MM.1S (cell line): Measurements from ENCODE around the gene CYSTM1.

Source experiments
- DNase-seq: peaks from one replicate; pipeline ENCODE4 v3.0.0-alpha.2; 2015
- H2AFZ ChIP-seq: fragments of 300-600 bp; sonication (generic); 2 replicates; pipeline ENCODE4 v1.6.0; 2016; ENCODE audit warnings: antibody characterized with exemption, low read length
- H3F3A ChIP-seq: fragments of 300-600 bp; sonication (generic); 2 replicates; pipeline ENCODE4 v1.6.1; 2016; ENCODE audit warnings: mild to moderate bottlenecking, antibody characterized with exemption, low read length, moderate library complexity, mixed read lengths; ENCODE audit not compliant: insufficient read depth
- H3K27ac ChIP-seq: fragments of 300-600 bp; sonication (generic); 2 replicates; pipeline ENCODE4 v1.5.1; 2016; ENCODE audit warnings: mild to moderate bottlenecking, low read length
- H3K27me3 ChIP-seq: fragments of 300-600 bp; sonication (generic); replicated peaks from 2 replicates; pipeline ENCODE4 v1.6.0; 2016; ENCODE audit warnings: low read length; ENCODE audit not compliant: insufficient read depth
- H3K36me3 ChIP-seq: fragments of 300-600 bp; sonication (generic); replicated peaks from 2 replicates; pipeline ENCODE4 v1.6.1; 2016; ENCODE audit warnings: mild to moderate bottlenecking, low read length, mixed read lengths; ENCODE audit not compliant: insufficient read depth
- H3K4me1 ChIP-seq: fragments of 300-600 bp; sonication (generic); 2 replicates; pipeline ENCODE4 v1.6.1; 2016; ENCODE audit warnings: low read length, mixed read lengths
- H3K4me2 ChIP-seq: fragments of 300-600 bp; sonication (generic); 2 replicates; pipeline ENCODE4 v1.6.0; 2016; ENCODE audit warnings: low read depth, low read length
- H3K4me3 ChIP-seq: fragments of 300-600 bp; sonication (generic); 2 replicates; pipeline ENCODE4 v1.5.1; 2016; ENCODE audit warnings: low read length, mixed read lengths
- H3K79me2 ChIP-seq: fragments of 300-600 bp; sonication (generic); 2 replicates; pipeline ENCODE4 v1.6.1; 2016; ENCODE audit warnings: mixed run types, low read length, mixed read lengths
- H3K9ac ChIP-seq: fragments of 300-600 bp; sonication (generic); 2 replicates; pipeline ENCODE4 v1.6.1; 2016; ENCODE audit warnings: low read length, mixed read lengths
- H3K9me2 ChIP-seq: fragments of 300-600 bp; sonication (generic); replicated peaks from 2 replicates; pipeline ENCODE4 v1.6.1; 2016; ENCODE audit warnings: mild to moderate bottlenecking, low read length, mixed read lengths; ENCODE audit not compliant: insufficient read depth
- H3K9me3 ChIP-seq: fragments of 300-600 bp; sonication (generic); replicated peaks from 2 replicates; pipeline ENCODE4 v1.6.1; 2016; ENCODE audit warnings: mild to moderate bottlenecking, low read length, mixed read lengths; ENCODE audit not compliant: insufficient read depth
- H4K20me1 ChIP-seq: fragments of 300-600 bp; sonication (generic); 2 replicates; pipeline ENCODE4 v1.6.1; 2016; ENCODE audit warnings: mild to moderate bottlenecking, low read length, moderate library complexity, mixed read lengths; ENCODE audit not compliant: insufficient read depth
- CTCF ChIP-seq: fragments of 300-600 bp; sonication (generic); IDR thresholded peaks from 2 replicates; pipeline ENCODE4 v1.5.1; 2016; ENCODE audit warnings: antibody characterized with exemption, low read length, mixed read lengths
- EZH2 ChIP-seq: fragments of 300-600 bp; sonication (generic); optimal IDR thresholded peaks from 2 replicates; pipeline ENCODE3; 2017; ENCODE audit warnings: low read depth, mild to moderate bottlenecking, antibody characterized with exemption, low read length, mixed read lengths
- EZH2phosphoT487 ChIP-seq: fragments of 300-600 bp; sonication (generic); IDR thresholded peaks from 2 replicates; pipeline ENCODE4 v1.6.1; 2018; ENCODE audit warnings: antibody characterized with exemption, low read length

The CYSTM1 gene

DNA sequence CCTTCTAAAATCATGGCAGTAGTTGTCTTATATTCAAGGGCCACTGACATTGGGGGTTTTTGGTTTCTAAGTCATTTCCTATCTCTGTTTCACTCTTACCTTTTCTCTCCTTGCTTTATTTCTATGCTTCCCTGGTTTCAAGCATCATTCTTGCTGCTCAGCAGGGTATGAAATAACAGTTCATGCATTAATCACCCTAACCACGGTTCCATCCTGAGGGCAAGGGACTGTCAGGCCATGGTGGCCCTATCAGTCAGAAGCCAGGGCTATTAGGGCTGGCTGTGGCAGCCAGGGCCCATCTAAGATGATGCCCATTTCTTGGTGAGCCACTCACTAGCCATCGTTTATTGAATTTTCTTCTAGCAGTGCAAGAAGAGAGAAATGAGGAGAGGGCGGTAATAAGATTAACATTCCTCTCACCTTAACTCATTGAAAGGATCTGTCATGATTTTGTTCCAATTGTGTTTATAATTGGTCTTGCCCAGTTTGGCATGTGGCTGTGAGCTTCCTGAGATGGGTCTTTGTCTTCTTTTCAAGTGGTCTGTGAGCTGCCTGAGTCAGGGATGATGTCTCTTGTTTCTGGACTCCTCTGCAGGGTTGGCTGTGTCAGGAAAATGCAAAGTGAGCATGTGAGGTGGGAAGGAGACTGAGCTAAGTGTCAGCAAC, 45.2 kb downstream of the CYSTM1 start:
- H4K20me1 ChIP-seq = no peaks in the 10 kb centered on the region
- no peak overlapping the region for H3K4me2 ChIP-seq
- H3K36me3 ChIP-seq = no peaks in the 10 kb centered on the region
- no peak overlapping the region for H2AFZ ChIP-seq
- TF ChIP-seq CTCF (no peak), EZH2 (no peak), EZH2phosphoT487 (no peak)
- H3K27me3 ChIP-seq = peaks cover 5% of the 10 kb centered on the region; the same call in 1 of the 2 replicates
- H3F3A ChIP-seq = peaks cover 3% of the 10 kb centered on the region; the same call in 1 of the 2 replicates
- no peak overlapping the region for H3K9ac ChIP-seq
- H3K9me2 ChIP-seq = no peaks in the 10 kb centered on the region
- H3K4me1 ChIP-seq = peaks cover 28% of the 10 kb centered on the region
- no peaks in the 10 kb centered on the region for H3K9me3 ChIP-seq
- no peaks in the 10 kb centered on the region for H3K79me2 ChIP-seq
- H3K4me3 ChIP-seq = no peak overlapping the region
- no peak for DNase-seq
- H3K27ac ChIP-seq = no peak overlapping the region

DNA sequence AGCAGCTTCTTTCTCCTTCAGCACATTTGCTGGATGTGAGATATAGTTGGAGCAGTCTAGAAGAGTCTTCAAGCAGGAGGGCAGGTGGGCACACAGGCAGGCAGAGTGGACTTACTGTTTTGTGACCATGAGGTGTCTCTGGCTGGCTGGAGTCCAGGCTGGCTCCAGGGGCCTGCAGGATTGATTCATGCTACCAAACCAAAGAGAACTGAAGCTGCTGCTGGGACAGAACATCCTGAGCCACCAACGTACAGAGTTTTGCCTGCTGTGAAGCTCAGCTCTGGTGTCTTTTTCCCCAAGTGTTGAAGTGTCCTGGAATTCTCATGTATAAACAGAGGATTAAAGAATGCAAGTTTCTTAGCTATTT, 45.7 kb downstream of the CYSTM1 start:
- Histone ChIP-seq H3K9me3 (no peaks in the 10 kb centered on the region), H3K79me2 (no peaks in the 10 kb centered on the region), H3K27me3 (peaks cover 5% of the 10 kb centered on the region; the same call in 1 of the 2 replicates), H3K4me1 (peaks cover 24% of the 10 kb centered on the region), H2AFZ (no peak overlapping the region), H3K9ac (no peak overlapping the region), H3K9me2 (no peaks in the 10 kb centered on the region), H3K27ac (no peak overlapping the region), H3F3A (0 out of 2 replicates have a peak, but pooled peaks cover 3% of the 10 kb centered on the region), H3K4me2 (no peak overlapping the region), H3K4me3 (no peak overlapping the region), H4K20me1 (no peaks in the 10 kb centered on the region), H3K36me3 (no peaks in the 10 kb centered on the region)
- DNase-seq = no peak
- TF ChIP-seq EZH2phosphoT487 = no peak
- TF ChIP-seq EZH2 = no peak
- no peak for TF ChIP-seq CTCF

GRCh38 chr5:140221697-140222223, 46.8 kb downstream of the CYSTM1 start:
- Histone ChIP-seq H3K9ac (no peak overlapping the region), H3K27ac (no peak overlapping the region), H3K36me3 (no peaks in the 10 kb centered on the region), H3F3A (0 out of 2 replicates have a peak, but pooled peaks cover 3% of the 10 kb centered on the region), H4K20me1 (no peaks in the 10 kb centered on the region), H3K27me3 (peaks cover under 1% of the 10 kb centered on the region; the same call in 1 of the 2 replicates), H3K4me1 (peaks cover 24% of the 10 kb centered on the region), H3K9me3 (no peaks in the 10 kb centered on the region), H3K9me2 (no peaks in the 10 kb centered on the region), H3K79me2 (no peaks in the 10 kb centered on the region), H3K4me2 (no peak overlapping the region), H2AFZ (no peak overlapping the region), H3K4me3 (no peak overlapping the region)
- TF ChIP-seq EZH2phosphoT487 (no peak), CTCF (no peak), EZH2 (no peak)
- peak; percentile 41 for DNase-seq
